ENCODE results near the gene PTPRA.

GRCh38 chr20:3082306-3082951 lies 209.1 kb downstream of the PTPRA start:
- TF ChIP-seq, protein P1, sequence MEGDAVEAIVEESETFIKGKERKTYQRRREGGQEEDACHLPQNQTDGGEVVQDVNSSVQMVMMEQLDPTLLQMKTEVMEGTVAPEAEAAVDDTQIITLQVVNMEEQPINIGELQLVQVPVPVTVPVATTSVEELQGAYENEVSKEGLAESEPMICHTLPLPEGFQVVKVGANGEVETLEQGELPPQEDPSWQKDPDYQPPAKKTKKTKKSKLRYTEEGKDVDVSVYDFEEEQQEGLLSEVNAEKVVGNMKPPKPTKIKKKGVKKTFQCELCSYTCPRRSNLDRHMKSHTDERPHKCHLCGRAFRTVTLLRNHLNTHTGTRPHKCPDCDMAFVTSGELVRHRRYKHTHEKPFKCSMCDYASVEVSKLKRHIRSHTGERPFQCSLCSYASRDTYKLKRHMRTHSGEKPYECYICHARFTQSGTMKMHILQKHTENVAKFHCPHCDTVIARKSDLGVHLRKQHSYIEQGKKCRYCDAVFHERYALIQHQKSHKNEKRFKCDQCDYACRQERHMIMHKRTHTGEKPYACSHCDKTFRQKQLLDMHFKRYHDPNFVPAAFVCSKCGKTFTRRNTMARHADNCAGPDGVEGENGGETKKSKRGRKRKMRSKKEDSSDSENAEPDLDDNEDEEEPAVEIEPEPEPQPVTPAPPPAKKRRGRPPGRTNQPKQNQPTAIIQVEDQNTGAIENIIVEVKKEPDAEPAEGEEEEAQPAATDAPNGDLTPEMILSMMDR (IDR thresholded peaks at IDR 0.05), result no peak
- TF ChIP-seq POLR2A (IDR thresholded peaks at IDR 0.05), result no peak

Data from uterus (tissue), 2 donors.